Right cardiac atrium (tissue), 5 donors: ENCODE results near the gene FMN1. TPM values are rescaled to one million over a fixed set of nuclear protein-coding genes. Genes with fewer than 3 reads are reported as not detected.
A peak's percentile ranks its signal among the peaks of the same experiment; 100 is the strongest.

Source experiments
- ATAC-seq, 2 donors: fragments of 200-7000 bp; cut with Tn5 transposase; one replicate each; pipeline versions ENCODE4 v1.8.0 to v1.9.1; 2020; ENCODE audit warnings: moderate library complexity in 2 of 2, mild to moderate bottlenecking in 1 of 2
- DNase-seq, 3 donors: peaks; one replicate each; pipeline ENCODE4 v3.0.0-alpha.2; 2020
- H3K27ac ChIP-seq: one replicate; pipeline ENCODE4 v1.5.1; 2013; ENCODE audit warnings: mild to moderate bottlenecking, low read length, control low read depth, moderate library complexity
- H3K27me3 ChIP-seq: one replicate; pipeline ENCODE4 v1.6.1; 2013; ENCODE audit not compliant: control insufficient read depth, insufficient read depth
- H3K4me1 ChIP-seq: one replicate; pipeline ENCODE4 v1.6.1; 2013; ENCODE audit warnings: low read length; ENCODE audit not compliant: control insufficient read depth, insufficient read depth
- H3K4me3 ChIP-seq: one replicate; pipeline ENCODE4 v1.5.1; 2013; ENCODE audit warnings: low read length, control low read depth
- H3K9me3 ChIP-seq: one replicate; pipeline ENCODE4 v1.6.1; 2013; ENCODE audit warnings: low read length; ENCODE audit not compliant: control insufficient read depth
- WGBS: extraction: QIAGEN DNeasy Blood & Tissue Kit; methylation state at CpG from one replicate; pipeline ENCODE4 v1.1.7; 2013; 5-methylcytosine and 5-hydroxymethylcytosine counted together
- intact Hi-C, 4 donors: fragments of 100-400 bp; cut with DNase I; formaldehyde crosslinking; loops; one replicate each; pipeline versions ENCODE4 v1.11.0 to v1.14.0; 2022 to 2023
- polyA plus RNA-seq: library from polyadenylated mRNA; stranded (reverse); fragments of 200-250 nt; gene quantifications from one replicate; pipeline ENCODE4 v1.2.3, GENCODE V29; 2013
- total RNA-seq, 4 donors: library from RNA; stranded (reverse); fragmentation: NEBNext Ultra II Directional; extraction: Animal tissue kit (Norgen Biotek cat#: 25700); gene quantifications; one replicate each; pipeline ENCODE4 v1.2.1, GENCODE V29; 2021
- donor health status: healthy with polysubstance abuse.
- donor health status: DM: no; HTN: yes; CAD: no.
- donor health status: DM: no; HTN: no; CAD: no.
- donor health status: DM: no; HTN: yes; CAD: no; lungs with severe emphysema.
- donor health status: DM: yes; HTN: yes; CAD: no.

Gene FMN1
- total and polyA plus RNA-seq, 5 donors, result 0.63 to 8.5 (median 3.5) TPM

DNA sequence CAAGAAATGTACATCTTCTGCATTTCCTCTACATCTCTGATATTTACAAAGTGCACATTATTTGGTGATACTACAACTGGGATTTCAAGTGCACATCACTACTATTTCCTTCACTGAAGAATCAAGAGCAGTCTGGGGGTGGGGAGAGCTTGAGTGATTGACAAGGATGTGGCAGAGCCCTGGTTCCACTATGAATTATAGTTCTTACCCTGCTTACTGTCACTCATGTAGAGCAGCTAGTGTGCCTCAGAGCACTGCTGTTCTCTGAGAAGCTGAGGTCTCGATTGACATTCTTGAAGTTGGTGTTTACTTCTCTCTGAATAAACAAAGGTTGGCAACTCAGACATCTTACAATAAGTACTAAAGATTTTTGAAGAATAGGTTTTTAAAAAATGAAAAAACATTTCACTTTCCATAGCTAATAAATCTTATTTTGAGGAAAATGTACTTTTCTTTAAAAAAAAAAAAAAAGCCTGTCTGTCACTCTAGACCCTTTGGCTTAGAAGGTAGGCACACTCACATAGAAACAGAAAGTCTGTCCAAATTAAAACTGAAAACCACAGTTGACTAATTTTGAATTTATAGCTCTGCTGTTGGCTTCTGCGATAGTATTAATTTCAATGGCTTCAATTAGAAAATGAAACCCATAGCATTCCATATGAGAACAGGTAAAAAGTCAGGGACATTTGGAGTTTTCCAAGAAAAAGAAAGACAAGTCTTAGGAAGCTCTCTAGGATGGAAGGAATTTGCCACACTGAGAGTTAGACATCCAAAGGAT lies 471.2 kb downstream of the FMN1 start:
- peaks cover 4% of the 10 kb centered on the region for H3K4me1 ChIP-seq
- DNase-seq, result no peak
- intact Hi-C loops, result no loop called here
- no peaks in the 10 kb centered on the region for H3K9me3 ChIP-seq
- no peak for ATAC-seq
- no peak overlapping the region for H3K27ac ChIP-seq
- no peaks in the 10 kb centered on the region for H3K27me3 ChIP-seq
- no peak overlapping the region for H3K4me3 ChIP-seq
- WGBS, result 81% methylated on average over 2 of the region's 2 CpGs

GRCh38 chr15:32722136-32722535 lies 472.4 kb downstream of the FMN1 start:
- H3K27ac ChIP-seq, result no peak overlapping the region
- intact Hi-C loops, result no loop called here
- H3K27me3 ChIP-seq, result no peaks in the 10 kb centered on the region
- peaks cover 4% of the 10 kb centered on the region for H3K4me1 ChIP-seq
- H3K4me3 ChIP-seq, result no peak overlapping the region
- ATAC-seq (no peak), DNase-seq (no peak)
- H3K9me3 ChIP-seq, result no peaks in the 10 kb centered on the region

DNA sequence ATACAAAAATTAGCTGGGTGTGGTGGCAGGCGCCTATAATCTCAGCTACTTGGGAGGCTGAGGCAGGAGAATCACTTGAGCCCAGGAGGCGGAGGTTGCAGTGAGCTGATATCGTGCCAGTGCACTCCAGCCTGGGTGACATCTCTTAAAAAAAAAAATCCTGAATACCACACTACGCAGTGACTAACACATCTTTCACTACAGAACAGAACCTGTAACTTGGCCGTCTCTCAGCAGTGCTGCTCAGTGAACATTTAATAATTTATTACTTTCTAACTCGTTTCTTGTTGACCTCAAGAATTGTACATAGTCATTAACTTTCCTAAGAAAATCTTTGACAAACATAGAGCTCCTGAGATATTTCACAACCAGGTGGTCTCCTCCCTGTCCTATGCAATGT lies 472.9 kb downstream of the FMN1 start:
- H3K27ac ChIP-seq, result no peak overlapping the region
- H3K4me1 ChIP-seq, result peaks cover 4% of the 10 kb centered on the region
- no peaks in the 10 kb centered on the region for H3K9me3 ChIP-seq
- intact Hi-C loops, result no loop called here
- WGBS, result 87% methylated on average over 6 of the region's 6 CpGs
- ATAC-seq, result no peak
- no peak overlapping the region for H3K4me3 ChIP-seq
- no peaks in the 10 kb centered on the region for H3K27me3 ChIP-seq
- DNase-seq, result no peak

GRCh38 chr15:32718821-32719716 lies 475.4 kb downstream of the FMN1 start:
- Histone ChIP-seq H3K27ac (no peak overlapping the region), H3K27me3 (peaks cover 5% of the 10 kb centered on the region), H3K4me1 (peaks cover 4% of the 10 kb centered on the region), H3K9me3 (no peaks in the 10 kb centered on the region), H3K4me3 (peak overlapping the region; percentile 16)
- ATAC-seq (no peak), DNase-seq (peak in 2 of 3 donors; percentile 39 to 54)
- WGBS, result 2% methylated on average over 70 of the region's 70 CpGs
- intact Hi-C loops, result no loop called here

DNA sequence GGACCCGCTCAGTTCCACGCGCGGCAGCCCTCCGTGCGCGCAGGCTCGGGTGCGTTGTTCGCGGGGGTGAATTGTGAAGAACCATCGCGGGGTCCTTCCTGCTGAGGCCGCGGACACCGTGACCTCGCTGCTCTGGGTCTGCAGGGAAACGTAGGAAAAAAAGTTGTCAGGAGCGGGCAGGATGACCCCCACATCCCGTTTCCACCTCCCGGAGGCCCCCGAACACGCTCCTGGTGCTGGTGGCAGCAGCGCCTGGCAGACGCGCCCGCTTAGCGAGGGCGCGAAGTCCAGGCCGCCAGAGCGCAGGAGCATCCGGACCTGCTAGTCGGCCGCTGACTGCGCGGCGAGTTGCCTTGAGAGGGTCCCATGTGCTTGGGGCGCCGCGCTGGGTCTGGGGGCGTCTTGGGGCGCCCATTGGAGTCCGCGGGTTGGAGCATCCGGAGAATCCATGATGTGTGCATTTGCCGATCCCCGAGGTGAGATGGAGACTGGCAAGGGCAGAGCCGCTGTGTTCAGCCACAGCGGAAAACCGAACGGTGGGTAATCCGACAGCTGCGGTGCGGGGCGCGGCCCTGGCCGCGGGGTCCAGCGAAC lies 476.2 kb downstream of the FMN1 start:
- Histone ChIP-seq H3K27me3 (peaks cover 5% of the 10 kb centered on the region), H3K9me3 (no peaks in the 10 kb centered on the region), H3K4me3 (peak overlapping the region; percentile 16), H3K27ac (no peak overlapping the region), H3K4me1 (peaks cover 4% of the 10 kb centered on the region)
- intact Hi-C loops, result no loop called here
- peak in 2 of 3 donors; percentile 47 for DNase-seq
- peak; percentile 11 for ATAC-seq
- WGBS, result 2% methylated on average over 60 of the region's 60 CpGs

GRCh38 chr15:32717426-32718226 lies 476.9 kb downstream of the FMN1 start, which contains the start of gene GREM1:
Gene GREM1, plus strand, starts transcription at chr15:32718004. Its CDS starts 12,687 bp downstream, at chr15:32730691.
- DNase-seq (peak in 1 of 3 donors; percentile 39), ATAC-seq (no peak)
- Histone ChIP-seq H3K27ac (no peak within 1 kb of the TSS), H3K4me3 (peak within 1 kb of the TSS; percentile 23), H3K4me1 (peaks cover 4% of the 10 kb centered on the region), H3K27me3 (peaks cover 5% of the 10 kb centered on the region), H3K9me3 (no peaks in the 10 kb centered on the region)
- intact Hi-C loops, result no loop called here
- WGBS, result 1% methylated on average over 99 of the region's 99 CpGs

DNA sequence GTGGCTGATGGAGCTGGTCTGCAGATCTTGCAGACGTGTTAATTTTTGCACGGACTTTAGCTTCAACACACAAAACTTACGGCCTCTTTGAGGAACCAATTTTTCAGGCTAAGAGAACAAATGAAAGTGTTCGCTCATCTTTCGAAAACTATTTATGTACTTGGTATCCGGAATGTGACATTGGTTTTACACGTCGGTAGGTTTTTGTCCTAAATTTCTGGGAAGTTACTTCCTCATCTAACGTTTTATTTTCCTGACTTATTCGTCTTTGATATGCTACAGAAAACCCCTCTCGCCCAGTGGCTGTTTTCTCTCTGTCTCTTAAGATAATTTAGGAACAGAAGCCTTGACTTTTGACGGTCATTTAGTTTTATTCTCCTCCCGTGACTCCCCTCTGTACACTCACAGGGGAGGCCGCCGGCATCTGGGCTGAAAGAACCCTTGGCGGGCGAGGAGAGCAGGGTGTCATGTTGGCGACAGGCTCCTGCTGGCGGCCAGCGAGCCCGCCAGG lies 477.5 kb downstream of the FMN1 start:
- intact Hi-C loops, result no loop called here
- H3K27ac ChIP-seq, result no peak overlapping the region
- peaks cover 5% of the 10 kb centered on the region for H3K27me3 ChIP-seq

GRCh38 chr15:32716216-32716914 lies 478.1 kb downstream of the FMN1 start:
- Histone ChIP-seq H3K4me1 (peaks cover 4% of the 10 kb centered on the region), H3K4me3 (no peak overlapping the region), H3K27me3 (peaks cover 5% of the 10 kb centered on the region), H3K27ac (no peak overlapping the region), H3K9me3 (no peaks in the 10 kb centered on the region)
- intact Hi-C loops, result no loop called here
- 24% methylated on average over 13 of the region's 13 CpGs for WGBS
- ATAC-seq (no peak), DNase-seq (no peak)

More for the DNA sequence above, 477.5 kb downstream of the FMN1 start:
- DNase-seq, result no peak
- Histone ChIP-seq H3K4me1 (peaks cover 4% of the 10 kb centered on the region), H3K4me3 (peak overlapping the region; percentile 23), H3K9me3 (no peaks in the 10 kb centered on the region)
- ATAC-seq, result no peak
- 12% methylated on average over 21 of the region's 21 CpGs for WGBS
